Activated CD4-positive, alpha-beta T cell treated with anti-CD3 and anti-CD28 coated beads, Interleukin-2, amount 50 U/mL, for 4 hours (primary cell): ENCODE measurements around the gene NDST1.

Experiments
- DNase-seq, 2 experiments: peaks; one replicate each; pipeline ENCODE4 v3.0.0-alpha.2; 2020

Gene NDST1

DNA sequence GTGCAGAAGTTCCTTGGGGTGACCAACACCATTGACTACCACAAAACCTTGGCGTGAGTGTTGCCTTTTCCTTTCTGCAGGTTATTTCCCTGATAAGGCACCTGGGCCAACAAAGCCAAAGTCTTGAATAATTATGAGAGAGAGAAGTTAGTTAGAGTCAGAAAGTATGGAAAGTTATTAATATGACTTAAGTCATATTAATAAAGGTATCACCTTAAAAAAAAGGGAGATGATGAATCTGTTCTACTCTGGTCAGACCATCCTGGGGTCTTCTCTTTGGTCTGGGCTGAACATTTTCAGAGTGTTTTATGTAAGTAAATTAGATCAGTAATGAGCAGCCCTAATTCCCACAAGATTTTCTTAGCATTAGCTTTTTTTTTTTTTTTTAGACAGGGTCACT is 41.8 kb downstream of the NDST1 start:
- no peak for DNase-seq

DNA sequence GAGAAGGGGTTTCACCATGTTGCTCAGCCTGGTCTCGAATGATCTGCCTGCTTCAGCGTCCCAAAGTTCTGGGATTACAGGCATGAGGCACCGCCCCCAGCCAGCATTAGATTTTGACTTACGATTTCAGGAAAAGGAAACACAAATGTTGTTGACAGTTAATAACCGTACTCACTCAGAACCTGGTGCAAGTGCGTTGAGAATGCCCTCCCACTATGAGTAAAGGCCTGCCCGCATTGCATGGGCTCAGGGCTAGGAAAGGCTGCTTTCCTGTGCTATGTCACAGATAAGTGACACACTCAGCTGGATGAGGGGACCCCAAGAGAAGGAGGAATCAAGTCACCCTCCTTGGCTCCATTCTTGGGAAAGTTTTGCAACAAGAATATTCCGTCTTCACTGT is 42.4 kb downstream of the NDST1 start:
- DNase-seq: no peak

DNA sequence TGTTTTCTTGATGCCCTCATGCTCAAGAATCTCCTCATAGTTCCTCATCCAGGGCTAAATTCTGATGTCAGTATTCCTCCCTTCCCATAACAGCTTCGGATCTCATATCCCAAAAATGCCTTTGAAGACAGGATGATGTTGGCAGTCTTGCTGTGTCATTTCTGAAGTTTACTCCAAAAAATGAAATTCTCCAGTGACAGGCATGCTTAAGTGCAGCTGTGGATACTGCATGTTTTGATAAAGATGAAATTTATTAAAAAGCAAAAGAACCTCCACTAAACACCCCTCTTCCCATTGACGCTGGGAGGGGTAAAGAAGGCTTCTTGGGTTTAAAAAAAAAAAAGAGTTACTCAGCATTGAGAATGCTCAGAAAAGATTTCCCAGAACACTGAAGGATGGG is 43.1 kb downstream of the NDST1 start:
- DNase-seq: no peak

DNA sequence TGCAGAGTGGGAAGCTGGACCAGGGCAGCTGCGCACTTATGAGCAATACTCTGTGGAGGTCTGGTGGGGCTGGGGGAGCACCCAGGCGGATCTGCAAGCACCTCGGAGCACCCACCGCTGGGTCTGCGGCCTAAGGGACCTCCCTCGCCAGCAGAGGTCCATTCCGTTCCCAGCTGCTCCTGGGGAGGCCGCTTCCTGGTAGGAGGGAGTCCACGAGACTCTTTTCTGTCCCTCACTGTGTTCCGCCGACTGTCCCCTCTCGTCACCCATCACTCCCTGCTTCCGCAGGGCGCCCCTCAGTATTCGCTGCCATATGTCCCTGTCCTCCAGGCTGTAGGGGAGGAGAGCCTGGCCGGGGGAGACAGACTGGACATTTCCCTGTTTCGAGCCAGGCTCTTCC is 45.5 kb downstream of the NDST1 start:
- no peak for DNase-seq

DNA sequence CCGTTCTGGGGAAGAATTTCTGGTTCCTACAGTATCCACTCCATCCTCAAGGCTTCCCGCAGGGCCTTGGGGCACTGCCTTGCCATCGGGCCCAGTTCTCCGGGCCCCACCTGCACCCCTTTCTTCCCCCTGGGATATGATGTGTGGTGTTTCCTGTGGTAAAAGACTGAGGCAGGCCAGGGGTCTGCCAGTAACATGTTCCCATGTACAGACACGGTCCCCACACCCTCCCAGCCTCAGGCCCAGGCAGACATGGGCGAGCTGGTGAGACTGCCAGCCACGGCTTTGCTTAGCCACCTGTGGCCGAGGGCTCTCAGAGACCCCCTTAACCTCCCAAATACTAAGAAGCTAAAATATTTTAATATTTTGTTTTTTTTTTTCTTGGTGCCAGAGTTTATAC is 46.0 kb downstream of the NDST1 start:
- no peak for DNase-seq

GRCh38 chr5:150554857-150555256 is 46.9 kb downstream of the NDST1 start:
- no peak for DNase-seq

GRCh38 chr5:150556106-150556505 is 48.2 kb downstream of the NDST1 start:
- DNase-seq: no peak

GRCh38 chr5:150556859-150557508 is 49.1 kb downstream of the NDST1 start:
- no peak for DNase-seq

DNA sequence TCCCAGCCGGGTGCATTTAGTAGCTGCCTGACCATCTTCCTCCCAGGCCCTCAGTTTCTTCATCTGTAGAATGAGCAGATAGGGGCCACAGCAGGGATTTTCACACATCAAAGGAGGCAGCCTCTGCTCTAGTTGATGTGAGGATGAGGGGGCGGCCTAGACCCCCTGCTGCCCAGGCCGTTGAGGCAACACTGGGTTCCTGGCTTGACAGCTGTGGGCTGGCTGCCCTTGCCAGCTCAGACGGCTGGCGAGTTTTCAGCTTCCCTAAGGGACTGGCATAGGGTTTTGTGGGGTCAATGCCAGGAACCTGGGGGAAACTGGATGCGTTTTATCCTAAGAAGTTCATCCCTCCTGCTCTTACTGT is 49.6 kb downstream of the NDST1 start:
- DNase-seq: no peak

DNA sequence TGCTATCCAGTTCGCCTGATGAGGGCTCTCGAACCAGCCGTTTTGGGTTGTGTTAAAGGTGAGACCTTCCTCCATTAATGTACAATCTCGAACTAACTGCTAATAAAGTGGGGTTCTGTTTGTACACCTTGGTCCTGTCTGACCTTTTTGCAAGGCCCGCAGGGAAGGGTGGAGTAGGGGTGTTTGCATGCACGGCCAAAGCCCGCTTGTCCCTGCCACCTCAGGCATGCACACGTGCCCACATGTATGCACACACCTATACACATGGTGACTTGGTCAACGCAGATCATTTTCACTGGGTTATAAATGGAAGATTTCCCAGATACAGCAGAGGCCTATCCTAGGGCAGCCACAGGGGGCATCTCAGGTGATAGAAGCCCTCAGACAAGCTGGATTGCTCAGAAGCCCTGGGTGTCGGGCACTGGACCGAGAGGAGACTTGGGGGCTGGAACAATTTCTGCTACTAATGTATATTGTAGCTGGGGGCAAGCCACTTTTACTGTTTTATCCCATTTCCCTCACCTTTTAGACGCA is 50.2 kb downstream of the NDST1 start:
- no peak for DNase-seq

- no peak for DNase-seq
These were observed 51.2 kb downstream of the NDST1 start for GRCh38 chr5:150559088-150559487.

GRCh38 chr5:150559701-150560100 is 51.8 kb downstream of the NDST1 start:
- no peak for DNase-seq

DNA sequence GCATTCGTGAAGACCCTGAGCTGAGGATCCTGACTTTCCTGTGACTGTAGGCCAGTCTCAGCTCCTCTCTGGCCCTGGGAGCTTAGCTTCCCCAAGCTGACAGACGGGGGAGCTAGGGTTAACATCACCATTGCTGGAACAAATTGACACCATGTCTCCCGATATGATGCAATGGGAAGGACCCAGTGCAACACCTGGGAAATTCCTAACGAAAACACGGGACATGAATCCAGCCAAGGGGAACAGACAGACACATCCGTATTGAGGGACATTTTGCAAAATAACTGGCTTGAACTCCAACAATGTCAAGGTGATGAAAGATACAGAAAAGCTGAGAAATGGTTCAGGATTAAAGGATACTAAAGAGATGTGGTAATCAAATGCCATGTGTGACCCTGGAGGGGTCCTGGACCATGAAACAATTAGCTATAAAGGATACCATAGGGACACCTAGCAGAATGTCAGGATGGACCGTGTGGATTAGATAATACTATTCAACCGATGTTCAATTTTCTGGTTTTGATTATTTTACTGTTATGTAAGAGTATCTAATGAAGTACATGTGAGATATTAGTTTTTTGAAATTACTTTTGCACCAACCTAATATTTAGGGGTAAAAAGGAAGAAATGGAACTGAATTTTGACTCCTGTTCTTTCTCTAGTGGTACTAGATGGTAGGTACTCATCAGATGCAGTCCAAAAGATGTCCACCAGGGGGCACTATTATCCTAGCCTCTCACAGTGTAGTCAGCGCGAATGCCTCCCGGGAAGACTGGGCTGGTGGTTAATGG is 52.7 kb downstream of the NDST1 start:
- peak; percentile 83 to 87 for DNase-seq

GRCh38 chr5:150561192-150561512 is 53.2 kb downstream of the NDST1 start:
- no peak for DNase-seq

DNA sequence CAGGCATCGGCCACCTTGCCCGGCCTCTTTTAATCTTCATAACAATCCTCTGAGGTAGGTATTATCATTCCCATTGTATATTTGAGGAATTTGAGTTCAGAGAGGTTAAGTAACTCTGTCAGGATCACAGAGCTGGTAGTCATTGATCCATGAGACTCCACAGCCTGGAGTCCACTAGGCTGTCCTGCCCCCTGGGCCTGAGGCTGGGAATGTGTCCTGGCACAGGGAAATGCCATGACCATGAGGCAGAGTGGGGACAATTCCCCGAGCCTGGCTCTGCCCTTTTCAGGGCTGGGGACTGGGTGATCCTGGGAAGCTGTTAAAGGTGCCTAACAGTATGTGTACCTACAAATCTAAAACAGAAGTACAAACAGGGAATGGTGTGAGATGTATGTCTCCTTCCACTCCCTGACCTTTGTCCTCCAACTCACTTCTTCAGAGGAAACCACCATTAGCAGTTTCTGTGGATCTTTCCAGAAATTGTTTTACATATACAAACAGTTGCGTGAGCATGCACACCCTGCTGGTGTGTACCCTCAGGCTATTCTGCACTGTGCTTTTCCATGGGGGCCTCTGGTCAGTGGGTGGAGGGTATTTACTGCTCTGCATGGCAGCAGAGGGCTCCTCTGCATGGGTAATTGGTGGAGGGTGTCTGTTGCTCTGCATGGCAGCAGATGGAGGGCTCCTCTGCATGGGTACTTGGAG is 53.8 kb downstream of the NDST1 start:
- no peak for DNase-seq

- DNase-seq: no peak
These were observed 54.9 kb downstream of the NDST1 start for GRCh38 chr5:150562832-150563231.

DNA sequence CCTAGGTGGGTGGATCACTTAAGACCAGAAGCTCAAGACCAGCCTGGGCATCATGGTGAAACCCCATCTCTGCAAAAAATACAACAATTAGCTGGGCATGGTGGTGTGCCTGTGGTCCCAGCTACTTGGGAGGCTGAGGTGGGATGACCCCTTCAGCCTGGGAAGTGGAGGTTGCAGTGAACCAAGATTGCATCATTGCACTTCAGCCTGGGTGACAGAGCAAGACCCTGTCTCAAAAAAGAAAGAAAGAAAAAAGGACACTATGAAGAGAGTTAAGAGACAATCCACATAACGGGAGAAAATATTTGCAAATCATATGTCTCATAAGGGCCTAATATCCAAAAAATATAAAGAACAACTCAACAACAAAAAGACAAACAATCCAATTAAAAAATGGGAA is 57.9 kb downstream of the NDST1 start:
- DNase-seq: no peak

DNA sequence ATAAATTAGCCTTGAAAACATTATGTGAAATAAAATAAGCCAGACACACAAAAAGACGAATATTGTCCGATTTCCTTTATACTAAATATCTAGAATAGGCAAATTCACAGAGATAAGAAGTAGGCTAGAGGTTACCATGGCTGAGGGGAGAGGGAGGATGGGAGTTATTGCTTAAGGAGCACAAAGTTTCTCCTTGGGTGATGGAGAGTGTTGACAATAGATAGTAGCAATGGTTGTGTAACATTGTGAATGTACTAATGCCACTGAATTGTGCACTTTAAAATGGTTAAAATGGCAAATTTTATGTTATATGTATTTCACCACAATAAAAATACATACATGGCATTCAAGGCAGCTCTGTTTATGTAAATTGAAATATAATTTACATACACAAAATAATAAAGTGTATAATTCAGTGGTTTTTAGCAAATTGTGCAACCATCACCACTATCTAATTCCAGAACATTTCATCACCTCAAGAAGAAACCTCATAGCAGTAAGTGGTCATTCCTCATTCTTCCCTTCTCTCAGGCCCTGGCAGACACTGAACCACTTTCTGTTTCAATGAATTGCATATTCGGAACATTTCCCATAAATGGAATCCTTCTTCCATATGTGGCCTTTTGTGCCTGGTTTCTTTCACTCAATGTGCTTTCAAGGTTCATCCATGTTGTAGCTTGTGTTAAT is 59.2 kb downstream of the NDST1 start:
- DNase-seq: no peak

DNA sequence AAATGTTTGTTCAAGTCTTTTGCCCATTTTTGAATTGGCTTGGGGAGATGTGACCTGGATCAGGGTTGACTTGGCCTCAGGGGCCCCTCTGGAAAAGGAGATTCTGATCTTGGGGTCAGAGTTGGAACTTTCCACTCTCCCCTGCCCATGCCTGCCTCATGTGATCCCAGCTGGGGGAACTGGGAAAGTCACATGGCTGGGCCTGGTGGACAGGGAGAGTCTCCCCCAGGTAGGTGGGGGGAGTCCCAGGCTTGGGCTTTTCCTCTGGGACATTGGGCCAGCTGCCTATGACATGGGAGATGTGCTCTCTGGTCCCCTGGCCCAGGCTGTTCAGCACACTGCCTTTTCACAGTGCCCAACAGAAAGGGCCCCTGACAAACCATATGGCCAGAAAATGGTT is 60.7 kb downstream of the NDST1 start:
- no peak for DNase-seq

GRCh38 chr5:150570333-150570732 is 62.4 kb downstream of the NDST1 start:
- no peak for DNase-seq

DNA sequence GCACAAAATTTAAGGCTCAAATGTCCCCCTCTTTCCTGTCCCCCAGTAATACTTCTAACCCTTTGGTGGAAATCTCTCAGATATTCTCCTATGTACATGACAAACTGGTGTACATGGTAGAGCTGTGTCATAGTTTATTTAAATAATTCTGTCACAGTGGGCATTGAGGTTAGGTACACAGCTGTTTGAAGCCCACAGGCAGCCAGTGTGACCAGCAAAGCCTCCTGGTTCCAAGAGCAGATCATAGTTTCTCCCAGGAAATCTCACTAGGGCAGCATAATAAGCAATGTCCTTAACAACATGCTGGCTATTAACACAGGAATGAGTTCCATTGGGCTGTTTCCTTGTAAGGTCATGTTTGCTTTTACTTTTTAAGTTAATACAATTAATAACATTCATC is 63.9 kb downstream of the NDST1 start:
- DNase-seq: no peak

DNA sequence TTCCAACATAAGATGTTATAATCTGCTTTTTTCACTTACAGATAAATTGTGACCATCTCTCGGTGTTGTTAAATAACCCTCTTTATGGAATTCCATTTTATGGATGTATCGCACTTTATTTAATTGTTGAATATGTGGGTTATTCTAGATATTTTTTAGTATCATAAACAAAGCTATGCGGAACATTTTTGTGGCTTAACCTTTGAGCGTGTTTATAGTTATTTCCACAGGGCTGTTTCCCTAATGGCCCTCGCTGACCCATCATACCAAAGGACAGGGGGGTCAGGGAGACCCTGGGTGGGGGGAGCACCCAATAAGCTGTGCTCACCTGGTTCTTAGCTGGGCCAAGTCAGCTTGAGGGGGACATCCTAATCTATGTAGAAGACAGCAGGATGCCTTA is 65.3 kb downstream of the NDST1 start:
- no peak for DNase-seq
